ENCODE results near the gene SLC41A3. TPM values are rescaled to one million over a fixed set of nuclear protein-coding genes. Genes with fewer than 3 reads are reported as not detected.

The SLC41A3 gene
- total RNA-seq, 1 donor from 2014 or later: 31.6 TPM

GRCh38 chr3:125959317-125960065 is 124.4 kb downstream of the SLC41A3 start:
- FAIRE-seq: no peak
- TF ChIP-seq EZH2 (IDR thresholded peaks at IDR 0.05; ENCODE audit: insufficient read depth, low read length): no peak
- TF ChIP-seq, protein P1, sequence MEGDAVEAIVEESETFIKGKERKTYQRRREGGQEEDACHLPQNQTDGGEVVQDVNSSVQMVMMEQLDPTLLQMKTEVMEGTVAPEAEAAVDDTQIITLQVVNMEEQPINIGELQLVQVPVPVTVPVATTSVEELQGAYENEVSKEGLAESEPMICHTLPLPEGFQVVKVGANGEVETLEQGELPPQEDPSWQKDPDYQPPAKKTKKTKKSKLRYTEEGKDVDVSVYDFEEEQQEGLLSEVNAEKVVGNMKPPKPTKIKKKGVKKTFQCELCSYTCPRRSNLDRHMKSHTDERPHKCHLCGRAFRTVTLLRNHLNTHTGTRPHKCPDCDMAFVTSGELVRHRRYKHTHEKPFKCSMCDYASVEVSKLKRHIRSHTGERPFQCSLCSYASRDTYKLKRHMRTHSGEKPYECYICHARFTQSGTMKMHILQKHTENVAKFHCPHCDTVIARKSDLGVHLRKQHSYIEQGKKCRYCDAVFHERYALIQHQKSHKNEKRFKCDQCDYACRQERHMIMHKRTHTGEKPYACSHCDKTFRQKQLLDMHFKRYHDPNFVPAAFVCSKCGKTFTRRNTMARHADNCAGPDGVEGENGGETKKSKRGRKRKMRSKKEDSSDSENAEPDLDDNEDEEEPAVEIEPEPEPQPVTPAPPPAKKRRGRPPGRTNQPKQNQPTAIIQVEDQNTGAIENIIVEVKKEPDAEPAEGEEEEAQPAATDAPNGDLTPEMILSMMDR (IDR thresholded peaks at IDR 0.05; ENCODE audit: insufficient read depth, low read depth, low read length): no peak
- H3K27me3 Mint-ChIP-seq (ENCODE audit: low read depth, unreplicated experiment): peaks cover 26% of the 10 kb centered on the region
- Histone ChIP-seq H3K27ac (ENCODE audit: low read depth, low read length) (no peak overlapping the region), H3K4me2 (ENCODE audit: low read length) (no peak overlapping the region), H3K4me1 (ENCODE audit: insufficient read depth, low read length) (no peaks in the 10 kb centered on the region), H3K79me2 (ENCODE audit: insufficient read depth, low read length) (no peaks in the 10 kb centered on the region), H3K9me3 (ENCODE audit: insufficient read depth, low read depth, low read length) (no peaks in the 10 kb centered on the region), H3K4me3 (ENCODE audit: insufficient read depth, low read depth, low read length) (no peak overlapping the region), H3K9ac (ENCODE audit: low read length) (no peak overlapping the region), H3K36me3 (ENCODE audit: insufficient read depth, low read length) (no peaks in the 10 kb centered on the region), H2AFZ (ENCODE audit: low read depth, low read length) (no peak overlapping the region), H3K27me3 (ENCODE audit: insufficient read depth, low read length) (peaks cover 21% of the 10 kb centered on the region), H4K20me1 (ENCODE audit: insufficient read depth, low read length) (no peaks in the 10 kb centered on the region)
- no peak overlapping the region for H3K4me3 Mint-ChIP-seq (ENCODE audit: unreplicated experiment)
- H3K4me1 Mint-ChIP-seq (ENCODE audit: low read depth, unreplicated experiment): no peaks in the 10 kb centered on the region
- no peak overlapping the region for H3K27ac Mint-ChIP-seq (ENCODE audit: unreplicated experiment)
- H3K36me3 Mint-ChIP-seq (ENCODE audit: low read depth, unreplicated experiment): peaks cover 8% of the 10 kb centered on the region
- H3K9me3 Mint-ChIP-seq (ENCODE audit: unreplicated experiment): peaks cover 7% of the 10 kb centered on the region
- DNase-seq (ENCODE audit: low read depth): no peak

- H3K4me1 Mint-ChIP-seq (ENCODE audit: low read depth, unreplicated experiment): no peaks in the 10 kb centered on the region
- Histone ChIP-seq H3K4me3 (ENCODE audit: insufficient read depth, low read depth, low read length) (no peak overlapping the region), H3K27me3 (ENCODE audit: insufficient read depth, low read length) (peaks cover 22% of the 10 kb centered on the region), H3K36me3 (ENCODE audit: insufficient read depth, low read length) (no peaks in the 10 kb centered on the region), H3K9ac (ENCODE audit: low read length) (no peak overlapping the region), H3K4me2 (ENCODE audit: low read length) (no peak overlapping the region), H3K4me1 (ENCODE audit: insufficient read depth, low read length) (no peaks in the 10 kb centered on the region), H3K79me2 (ENCODE audit: insufficient read depth, low read length) (no peaks in the 10 kb centered on the region), H2AFZ (ENCODE audit: low read depth, low read length) (no peak overlapping the region), H3K9me3 (ENCODE audit: insufficient read depth, low read depth, low read length) (no peaks in the 10 kb centered on the region), H4K20me1 (ENCODE audit: insufficient read depth, low read length) (no peaks in the 10 kb centered on the region), H3K27ac (ENCODE audit: low read depth, low read length) (no peak overlapping the region)
- H3K27ac Mint-ChIP-seq (ENCODE audit: unreplicated experiment): no peak overlapping the region
- peaks cover 5% of the 10 kb centered on the region for H3K36me3 Mint-ChIP-seq (ENCODE audit: low read depth, unreplicated experiment)
- FAIRE-seq (no peak), DNase-seq (ENCODE audit: low read depth) (no peak)
- peaks cover 19% of the 10 kb centered on the region for H3K27me3 Mint-ChIP-seq (ENCODE audit: low read depth, unreplicated experiment)
- H3K4me3 Mint-ChIP-seq (ENCODE audit: unreplicated experiment): no peak overlapping the region
- TF ChIP-seq, protein P1 (IDR thresholded peaks at IDR 0.05; ENCODE audit: insufficient read depth, low read depth, low read length): no peak
- TF ChIP-seq EZH2 (IDR thresholded peaks at IDR 0.05; ENCODE audit: insufficient read depth, low read length): no peak
- peaks cover 4% of the 10 kb centered on the region for H3K9me3 Mint-ChIP-seq (ENCODE audit: unreplicated experiment)
Observed at GRCh38 chr3:125958511-125959316, 125.2 kb downstream of the SLC41A3 start.
